DMS114 treated with DMSO at 0.1 percent for 48 hours (cell line): ENCODE measurements around the gene IRF5.
"Not testable (repeated sequence)": the region's sequence is repeated elsewhere in the genome, so short reads cannot be mapped to it uniquely, and the experiment has no call there.

Source experiments
- DNase-seq: peaks from one replicate; lab custom pipeline; 2025; ENCODE audit not compliant: unreplicated experiment; lab: John Stamatoyannopoulos, UW

IRF5 gene

DNA sequence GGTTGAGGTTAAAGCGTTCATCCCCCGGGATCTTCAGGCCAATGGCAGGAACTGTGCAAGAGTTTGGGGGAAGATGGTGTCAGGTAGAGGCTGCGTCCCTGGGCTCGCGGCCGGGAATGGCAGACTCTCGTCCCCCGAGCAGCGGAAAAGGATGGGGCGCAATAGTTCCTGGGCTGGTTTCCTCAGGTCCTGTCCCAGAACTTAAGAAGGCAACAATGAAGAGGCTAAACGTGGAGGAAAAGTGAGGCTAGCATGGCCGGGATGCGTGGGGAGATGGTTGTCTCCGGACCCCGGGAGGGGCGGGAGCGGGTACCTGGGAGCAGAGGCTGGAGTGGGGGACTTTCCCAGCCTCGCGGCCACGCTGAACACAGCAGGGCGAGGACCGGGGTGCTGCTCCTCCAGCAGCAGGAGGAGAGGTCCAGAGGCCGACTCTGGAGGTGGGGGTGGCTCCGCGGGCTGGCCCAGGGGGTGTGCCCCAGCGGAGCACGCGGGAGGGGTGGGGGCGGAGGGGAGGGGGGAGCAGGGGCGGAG lies 882 bp downstream of the IRF5 start:
- no peak for DNase-seq

GRCh38 chr7:128939075-128939860 lies 1.5 kb downstream of the IRF5 start:
- no peak for DNase-seq

- no peak for DNase-seq
Observed at GRCh38 chr7:128939861-128940410, 2.2 kb downstream of the IRF5 start.

- no peak for DNase-seq
Observed at GRCh38 chr7:128940494-128941322, 3.0 kb downstream of the IRF5 start.

GRCh38 chr7:128941323-128941890 lies 3.7 kb downstream of the IRF5 start:
- DNase-seq = no peak

DNA sequence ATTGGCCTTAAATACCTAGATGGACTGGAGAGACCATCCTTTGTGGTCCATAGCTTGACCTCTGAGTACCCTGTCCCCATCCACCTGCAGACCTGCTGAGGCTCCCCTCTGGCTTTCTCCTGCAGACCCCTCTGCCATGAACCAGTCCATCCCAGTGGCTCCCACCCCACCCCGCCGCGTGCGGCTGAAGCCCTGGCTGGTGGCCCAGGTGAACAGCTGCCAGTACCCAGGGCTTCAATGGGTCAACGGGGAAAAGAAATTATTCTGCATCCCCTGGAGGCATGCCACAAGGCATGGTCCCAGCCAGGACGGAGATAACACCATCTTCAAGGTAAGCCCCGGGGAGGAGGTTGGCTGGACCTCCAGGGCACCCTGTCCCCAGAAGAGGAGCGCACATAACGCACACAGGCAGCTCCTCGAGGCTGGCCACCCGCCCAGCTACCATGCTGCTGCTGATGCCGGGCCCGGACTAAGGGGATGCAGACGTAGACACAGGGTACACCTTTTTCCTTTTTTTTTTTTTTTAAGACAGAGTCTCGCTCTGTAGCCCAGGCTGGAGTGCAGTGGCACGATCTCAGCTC lies 4.3 kb downstream of the IRF5 start:
- no peak for DNase-seq

DNA sequence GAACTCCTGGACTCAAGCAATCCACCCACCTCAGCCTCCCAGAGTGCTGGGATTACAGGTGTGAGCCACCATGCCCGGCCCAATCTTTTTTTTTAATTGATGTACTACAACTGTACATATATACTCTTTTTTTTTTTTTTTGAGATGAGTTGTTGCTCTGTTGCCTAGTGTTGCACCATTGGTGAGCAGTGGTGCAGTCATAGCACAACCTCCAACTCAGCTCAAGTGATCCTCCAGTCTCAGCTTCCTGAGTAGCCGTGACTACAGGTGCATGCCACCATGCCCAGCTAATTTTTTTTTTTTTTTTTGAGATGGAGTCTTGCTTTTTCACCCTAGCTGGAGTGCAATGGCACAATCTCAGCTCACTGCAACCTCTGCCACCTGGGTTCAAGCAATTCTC lies 5.5 kb downstream of the IRF5 start:
- DNase-seq = not testable (repeated sequence)

GRCh38 chr7:128944487-128945236 lies 6.9 kb downstream of the IRF5 start:
- no peak for DNase-seq

- DNase-seq = no peak
Observed at GRCh38 chr7:128945668-128946366, 8.1 kb downstream of the IRF5 start.

- no peak for DNase-seq
Observed at GRCh38 chr7:128946936-128947830, 9.5 kb downstream of the IRF5 start.

- DNase-seq = no peak
Observed at GRCh38 chr7:128947854-128948253, 10.1 kb downstream of the IRF5 start.

- DNase-seq = no peak
Observed at GRCh38 chr7:128948312-128948973, 10.7 kb downstream of the IRF5 start.

DNA sequence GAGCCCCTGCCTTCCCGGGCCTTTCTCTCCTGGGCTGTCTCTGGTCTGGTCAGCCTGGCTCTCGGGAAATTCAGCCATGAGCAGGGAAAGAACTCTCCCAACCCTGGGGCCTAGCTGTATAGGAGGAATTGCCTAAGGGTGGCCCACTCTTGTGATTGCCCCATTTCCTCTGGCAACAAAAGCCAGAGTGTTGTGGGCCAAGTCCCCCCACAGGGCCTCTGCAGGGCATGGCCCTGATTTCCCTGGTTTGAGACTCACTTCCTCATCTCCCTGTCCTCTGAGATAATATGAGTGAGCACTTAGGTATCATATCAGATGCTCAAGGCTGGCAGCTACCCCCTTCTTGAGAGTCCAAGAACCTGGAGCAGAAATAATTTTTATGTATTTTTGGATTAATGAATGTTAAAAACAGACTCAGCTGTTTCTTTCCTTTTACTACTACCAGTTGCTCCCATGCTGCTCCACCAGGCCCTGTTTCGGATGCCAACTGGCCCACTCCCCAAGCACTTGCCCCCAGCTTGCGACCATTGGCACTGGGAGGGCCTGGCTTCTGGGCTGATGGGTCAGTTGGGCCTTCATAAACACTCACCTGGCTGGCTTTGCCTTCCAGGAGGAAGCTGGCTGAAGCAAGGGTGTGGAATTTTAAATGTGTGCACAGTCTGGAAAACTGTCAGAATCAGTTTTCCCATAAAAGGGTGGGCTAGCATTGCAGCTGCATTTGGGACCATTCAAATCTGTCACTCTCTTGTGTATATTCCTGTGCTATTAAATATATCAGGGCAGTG lies 11.4 kb downstream of the IRF5 start:
- no peak for DNase-seq

- DNase-seq = no peak
Observed at GRCh38 chr7:128951296-128951695, 13.6 kb downstream of the IRF5 start.

DNA sequence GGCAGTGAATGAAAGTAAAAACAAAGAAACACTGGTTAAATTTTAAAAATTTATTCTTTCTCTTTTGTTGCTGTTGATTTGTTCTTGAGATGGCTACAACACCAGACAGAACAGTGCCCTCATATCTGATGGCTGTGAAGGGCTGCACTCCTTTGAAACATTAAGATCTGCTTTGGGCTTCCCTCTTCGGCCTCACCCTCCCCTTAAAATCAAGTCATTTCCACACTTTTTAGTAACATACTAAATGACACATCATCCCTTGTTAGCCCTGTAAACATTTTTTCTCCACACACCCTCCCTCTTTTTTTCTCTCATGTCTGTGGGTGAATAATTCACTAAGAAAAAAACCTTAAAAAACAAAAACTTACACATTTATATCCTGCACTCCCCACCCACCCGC lies 16.4 kb downstream of the IRF5 start:
- DNase-seq = no peak

- DNase-seq = no peak
Observed at GRCh38 chr7:128954830-128955802, 17.4 kb downstream of the IRF5 start.
